ENCODE results near the gene SELENOO. TPM values are rescaled to one million over a fixed set of nuclear protein-coding genes. Genes with fewer than 3 reads are reported as not detected.

Gene SELENOO
- total and polyA plus RNA-seq, 3 donors from 2014 or later, result 20.8 to 66.8 (median 57.9) TPM

- H3K36me3 ChIP-seq (ENCODE audit: low read depth, missing control alignments), result no peaks in the 10 kb centered on the region
- DNase-seq, result no peak
- no peak overlapping the region for H3K27ac ChIP-seq
- no peak for TF ChIP-seq CTCF (IDR thresholded peaks at IDR 0.05)
- TF ChIP-seq POLR2A (IDR thresholded peaks at IDR 0.05), result no peak
- intact Hi-C loops (cut with DNase I; ENCODE audit: low total_unique reads), result no loop called here
- WGBS, 2 donors, result 94 to 96% methylated on average over 7 to 16 of the region's 16 CpGs
- no peaks in the 10 kb centered on the region for H3K27me3 ChIP-seq
- H3K4me3 ChIP-seq, result no peak overlapping the region
- no peaks in the 10 kb centered on the region for H3K4me1 ChIP-seq
- no peaks in the 10 kb centered on the region for H3K9me3 ChIP-seq
Observed at GRCh38 chr22:50229370-50229769, 28.6 kb downstream of the SELENOO start.

- intact Hi-C loops (cut with DNase I; ENCODE audit: low total_unique reads), result no loop called here
- Histone ChIP-seq H3K4me3 (no peak overlapping the region), H3K27ac (no peak overlapping the region), H3K27me3 (no peaks in the 10 kb centered on the region), H3K9me3 (no peaks in the 10 kb centered on the region), H3K4me1 (no peaks in the 10 kb centered on the region), H3K36me3 (ENCODE audit: low read depth, missing control alignments) (no peaks in the 10 kb centered on the region)
- no peak for DNase-seq
- 88 to 90% methylated on average over 20 of the region's 20 CpGs for WGBS, 2 donors
- TF ChIP-seq POLR2A (IDR thresholded peaks at IDR 0.05) (no peak), CTCF (IDR thresholded peaks at IDR 0.05) (no peak)
Observed at GRCh38 chr22:50232481-50233151, 31.8 kb downstream of the SELENOO start.

GRCh38 chr22:50233223-50233622 lies 32.4 kb downstream of the SELENOO start:
- no peaks in the 10 kb centered on the region for H3K36me3 ChIP-seq (ENCODE audit: low read depth, missing control alignments)
- 88 to 91% methylated on average over 11 to 18 of the region's 18 CpGs for WGBS, 2 donors

GRCh38 chr22:50236731-50237409 lies 36.1 kb downstream of the SELENOO start:
- TF ChIP-seq POLR2A (IDR thresholded peaks at IDR 0.05), result no peak
- TF ChIP-seq CTCF (IDR thresholded peaks at IDR 0.05), result peak; percentile 19 to 34 (median 33)
- H3K36me3 ChIP-seq (ENCODE audit: low read depth, missing control alignments), result no peaks in the 10 kb centered on the region
- no peak for DNase-seq
- 77 to 81% methylated on average over 9 to 11 of the region's 11 CpGs for WGBS, 2 donors
- H3K27ac ChIP-seq, result no peak overlapping the region
- H3K9me3 ChIP-seq, result no peaks in the 10 kb centered on the region
- H3K4me3 ChIP-seq, result no peak overlapping the region
- H3K27me3 ChIP-seq, result no peaks in the 10 kb centered on the region
- intact Hi-C loops (cut with DNase I; ENCODE audit: low total_unique reads), result no loop called here
- H3K4me1 ChIP-seq, result peaks cover 9% of the 10 kb centered on the region

More at GRCh38 chr22:50233223-50233622, 32.4 kb downstream of the SELENOO start:
- no peak overlapping the region for H3K4me3 ChIP-seq
- intact Hi-C loops (cut with DNase I; ENCODE audit: low total_unique reads), result no loop called here
- no peak for TF ChIP-seq POLR2A (IDR thresholded peaks at IDR 0.05)
- TF ChIP-seq CTCF (IDR thresholded peaks at IDR 0.05), result no peak
- H3K27ac ChIP-seq, result no peak overlapping the region
- H3K27me3 ChIP-seq, result no peaks in the 10 kb centered on the region
- no peak for DNase-seq
- no peaks in the 10 kb centered on the region for H3K9me3 ChIP-seq
- no peaks in the 10 kb centered on the region for H3K4me1 ChIP-seq
